Calu3 (cell line): ENCODE measurements around the gene RABGAP1. TPM values are rescaled to one million over a fixed set of nuclear protein-coding genes. Genes with fewer than 3 reads are reported as not detected.

Experiments used
- BruUV-seq: library from RNA; stranded (reverse); fragments of 400-500 nt; replicated peaks from 2 replicates; lab custom pipeline; 2021; lab: Mats Ljungman, UMichigan
- CTCF ChIA-PET: fragments of 300-600 bp; sonication (Branson Sonifier 250); formaldehyde crosslinking; loops from one replicate; lab custom pipeline; 2022; ENCODE audit warnings: antibody characterized with exemption; lab: Charles Lee
- DNase-seq: peaks from one replicate; pipeline ENCODE4 v3.0.0; 2022
- H3K27ac Mint-ChIP-seq: one replicate; pipeline ENCODE4 v1.8.0; 2022; ENCODE audit warnings: mixed read lengths; ENCODE audit not compliant: unreplicated experiment
- H3K27me3 Mint-ChIP-seq: one replicate; pipeline ENCODE4 v1.8.0; 2022; ENCODE audit warnings: mixed read lengths; ENCODE audit not compliant: unreplicated experiment
- H3K36me3 Mint-ChIP-seq: one replicate; pipeline ENCODE4 v1.8.0; 2022; ENCODE audit warnings: mild to moderate bottlenecking, moderate library complexity, mixed read lengths; ENCODE audit not compliant: insufficient read depth, unreplicated experiment
- H3K4me1 Mint-ChIP-seq: one replicate; pipeline ENCODE4 v1.8.0; 2022; ENCODE audit warnings: mild to moderate bottlenecking, low read depth, mixed read lengths; ENCODE audit not compliant: unreplicated experiment
- H3K4me3 Mint-ChIP-seq: one replicate; pipeline ENCODE4 v1.8.0; 2022; ENCODE audit warnings: mild to moderate bottlenecking, low read depth, moderate library complexity, mixed read lengths; ENCODE audit not compliant: unreplicated experiment
- H3K9me3 Mint-ChIP-seq: one replicate; pipeline ENCODE4 v1.8.0; 2022; ENCODE audit warnings: low read depth, mixed read lengths; ENCODE audit not compliant: unreplicated experiment
- intact Hi-C: fragments of 100-400 bp; cut with micrococcal nuclease; formaldehyde crosslinking; loops from one replicate; pipeline ENCODE4 v1.10.0; 2022; ENCODE audit not compliant: unreplicated experiment
- total RNA-seq: library from RNA; stranded (reverse); gene quantifications from 2 replicates; pipeline ENCODE4 v1.2.3, GENCODE V29; 2022
- TF ChIP-seq, protein P1 (sequence below): fragments of 200-600 bp; IDR thresholded peaks from one replicate; pipeline ENCODE4 v1.8.0; 2022; ENCODE audit warnings: antibody characterized with exemption; ENCODE audit not compliant: unreplicated experiment

Gene RABGAP1
- total RNA-seq, 1 experiment from 2014 or later: 57.9 TPM

DNA sequence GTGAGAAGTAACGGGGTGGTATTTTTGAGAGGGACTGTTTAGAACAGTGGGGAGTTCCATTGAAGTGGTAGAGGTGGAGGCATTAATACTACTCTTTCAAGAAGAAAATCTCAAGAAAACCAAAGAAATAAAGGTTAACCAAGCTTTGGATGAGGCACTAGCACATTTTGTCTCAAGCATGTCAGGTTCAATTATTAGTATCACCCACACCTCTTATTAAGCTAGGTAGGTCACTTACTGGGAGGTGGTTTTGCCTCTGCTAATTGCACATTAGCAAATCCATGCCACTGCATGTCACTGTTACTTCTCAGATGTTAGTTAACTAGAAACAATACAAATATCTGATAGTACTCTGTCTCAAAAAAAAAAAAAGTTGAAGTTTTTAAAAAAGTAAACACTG lies 10.2 kb downstream of the RABGAP1 start:
- H3K27ac Mint-ChIP-seq: no peak overlapping the region
- peaks cover 12% of the 10 kb centered on the region for H3K36me3 Mint-ChIP-seq
- no peak for DNase-seq
- intact Hi-C loops: no loop called here
- H3K27me3 Mint-ChIP-seq: no peaks in the 10 kb centered on the region
- H3K4me3 Mint-ChIP-seq: no peak overlapping the region
- peaks cover 62% of the 10 kb centered on the region for H3K4me1 Mint-ChIP-seq
- H3K9me3 Mint-ChIP-seq: no peaks in the 10 kb centered on the region
- BruUV-seq: no TSS peak
- TF ChIP-seq, protein P1, sequence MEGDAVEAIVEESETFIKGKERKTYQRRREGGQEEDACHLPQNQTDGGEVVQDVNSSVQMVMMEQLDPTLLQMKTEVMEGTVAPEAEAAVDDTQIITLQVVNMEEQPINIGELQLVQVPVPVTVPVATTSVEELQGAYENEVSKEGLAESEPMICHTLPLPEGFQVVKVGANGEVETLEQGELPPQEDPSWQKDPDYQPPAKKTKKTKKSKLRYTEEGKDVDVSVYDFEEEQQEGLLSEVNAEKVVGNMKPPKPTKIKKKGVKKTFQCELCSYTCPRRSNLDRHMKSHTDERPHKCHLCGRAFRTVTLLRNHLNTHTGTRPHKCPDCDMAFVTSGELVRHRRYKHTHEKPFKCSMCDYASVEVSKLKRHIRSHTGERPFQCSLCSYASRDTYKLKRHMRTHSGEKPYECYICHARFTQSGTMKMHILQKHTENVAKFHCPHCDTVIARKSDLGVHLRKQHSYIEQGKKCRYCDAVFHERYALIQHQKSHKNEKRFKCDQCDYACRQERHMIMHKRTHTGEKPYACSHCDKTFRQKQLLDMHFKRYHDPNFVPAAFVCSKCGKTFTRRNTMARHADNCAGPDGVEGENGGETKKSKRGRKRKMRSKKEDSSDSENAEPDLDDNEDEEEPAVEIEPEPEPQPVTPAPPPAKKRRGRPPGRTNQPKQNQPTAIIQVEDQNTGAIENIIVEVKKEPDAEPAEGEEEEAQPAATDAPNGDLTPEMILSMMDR: no peak
- CTCF ChIA-PET: no interaction called here

DNA sequence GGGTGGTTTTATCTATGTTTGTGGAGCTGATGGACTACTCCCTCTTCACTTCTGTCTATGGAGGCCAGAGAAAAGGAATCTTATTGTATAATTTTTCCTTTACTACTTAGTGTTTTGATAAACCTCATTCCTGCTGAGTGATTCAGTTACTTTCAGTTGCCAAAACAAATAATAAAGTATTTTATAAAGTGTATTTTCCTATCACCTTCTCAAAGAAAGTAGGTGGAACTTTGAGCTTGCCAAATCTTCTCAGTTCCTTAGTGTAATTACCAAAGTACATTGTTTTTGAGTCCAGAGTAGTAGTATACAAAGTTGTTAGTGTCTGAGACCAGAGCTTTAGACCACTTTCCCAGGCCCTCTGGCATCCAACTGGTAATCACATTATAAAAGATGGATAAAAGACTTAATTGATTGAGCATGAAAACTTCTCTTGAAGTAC lies 13.5 kb downstream of the RABGAP1 start:
- peak overlapping the region; percentile 46 for H3K4me3 Mint-ChIP-seq
- H3K27me3 Mint-ChIP-seq: no peaks in the 10 kb centered on the region
- no TSS peak for BruUV-seq

DNA sequence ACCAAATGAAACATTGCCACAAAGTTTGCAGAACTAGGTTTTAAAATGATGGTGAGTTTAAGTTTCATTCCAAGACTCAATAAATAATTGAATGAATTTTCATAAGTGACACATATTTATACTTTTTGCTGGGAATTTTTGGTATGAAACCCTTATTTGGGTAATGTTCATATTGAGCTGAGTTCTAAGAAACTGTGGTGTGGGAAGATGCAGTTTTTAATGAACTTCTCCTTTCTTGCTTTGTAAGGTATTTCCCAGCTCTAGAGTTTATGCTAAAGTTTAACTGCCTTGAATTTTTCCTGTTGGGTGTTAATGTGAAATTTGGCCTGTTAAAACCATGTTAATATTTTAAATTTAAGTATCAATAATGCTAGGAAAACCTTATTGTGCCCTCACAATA lies 15.1 kb downstream of the RABGAP1 start:
- BruUV-seq: no TSS peak
- Mint-ChIP-seq H3K36me3 (peaks cover 8% of the 10 kb centered on the region), H3K27ac (peak overlapping the region; percentile 76), H3K4me3 (no peak overlapping the region), H3K9me3 (no peaks in the 10 kb centered on the region), H3K4me1 (peaks cover 26% of the 10 kb centered on the region), H3K27me3 (no peaks in the 10 kb centered on the region)
- DNase-seq: no peak
- TF ChIP-seq, protein P1: no peak
- CTCF ChIA-PET: no interaction called here
- intact Hi-C loops: no loop called here

More for the DNA sequence above, 13.5 kb downstream of the RABGAP1 start:
- TF ChIP-seq, protein P1: no peak
- intact Hi-C loops: no loop called here
- H3K36me3 Mint-ChIP-seq: peaks cover 8% of the 10 kb centered on the region
- H3K9me3 Mint-ChIP-seq: no peaks in the 10 kb centered on the region
- H3K27ac Mint-ChIP-seq: peak overlapping the region; percentile 76
- peaks cover 41% of the 10 kb centered on the region for H3K4me1 Mint-ChIP-seq
- CTCF ChIA-PET: interaction anchor here (1.0 kb wide), 1 partner anchor 22 kb away, joined by 5 read pairs; the partner anchor contains the start of gene ZBTB26
- DNase-seq: no peak

DNA sequence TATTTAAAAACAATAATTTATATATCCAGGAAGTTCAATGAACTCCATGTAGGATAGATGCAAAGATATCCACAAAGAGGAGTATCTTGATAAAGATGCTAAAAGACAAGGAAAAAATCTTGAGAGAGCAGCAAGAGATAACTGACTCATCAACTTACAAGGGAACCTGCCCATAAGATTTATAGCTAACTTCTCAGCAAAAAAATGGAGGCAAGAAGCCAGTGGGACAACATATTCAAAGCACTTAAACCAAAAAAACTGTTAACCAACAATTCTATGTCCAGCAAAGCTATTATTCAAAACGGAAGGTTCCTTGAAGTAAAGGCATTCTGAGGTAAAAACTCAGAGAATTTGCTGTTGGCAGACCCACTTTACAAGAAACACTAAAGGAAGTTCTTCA lies 20.3 kb downstream of the RABGAP1 start:
- BruUV-seq: no TSS peak
- no peak overlapping the region for H3K27ac Mint-ChIP-seq

More for the DNA sequence above, 20.3 kb downstream of the RABGAP1 start:
- no peak for DNase-seq
- H3K27me3 Mint-ChIP-seq: no peaks in the 10 kb centered on the region
- no peak overlapping the region for H3K4me3 Mint-ChIP-seq
- intact Hi-C loops: no loop called here
- TF ChIP-seq, protein P1: no peak
- H3K9me3 Mint-ChIP-seq: no peaks in the 10 kb centered on the region
- peaks cover 3% of the 10 kb centered on the region for H3K36me3 Mint-ChIP-seq
- CTCF ChIA-PET: no interaction called here
- H3K4me1 Mint-ChIP-seq: no peaks in the 10 kb centered on the region
